ENCODE data around the gene DNAAF5.

Gene DNAAF5

DNA sequence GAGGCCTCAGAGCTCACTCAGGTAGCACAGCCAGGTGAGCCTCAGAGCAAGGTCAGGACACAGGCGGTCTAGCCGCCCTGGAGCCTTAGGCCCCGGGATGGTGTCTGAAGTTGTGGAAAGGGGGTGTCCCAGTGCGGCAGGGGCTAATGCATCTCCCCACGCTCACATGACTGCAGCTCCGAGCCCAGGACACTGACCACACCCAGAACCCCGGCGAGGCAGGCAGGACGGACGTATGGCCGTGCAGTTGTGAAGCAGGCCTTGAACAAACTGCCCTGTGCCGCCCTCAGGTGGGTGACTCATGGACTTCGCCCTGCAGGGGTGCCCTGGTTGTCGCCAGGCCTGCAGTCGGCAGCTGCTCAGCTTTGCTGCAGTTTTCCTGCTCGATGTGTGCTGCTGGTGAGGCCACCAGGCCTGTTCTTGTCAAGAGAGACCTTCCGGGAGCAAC is 5.6 kb downstream of the DNAAF5 start:
- peaks cover 56% of the 10 kb centered on the region for H3K36me3 ChIP-seq (ENCODE audit: insufficient read depth, low read depth, low read length)
- peaks cover 19% of the 10 kb centered on the region for H3K9me3 ChIP-seq (ENCODE audit: insufficient read depth, low read depth, low read length)
- H3K4me1 ChIP-seq (ENCODE audit: insufficient read depth, low read length) = peaks cover 3% of the 10 kb centered on the region; the same call in 1 of the 2 replicates
- H3K27ac ChIP-seq (ENCODE audit: low read length) = no peak overlapping the region
- no peak overlapping the region for H3K4me3 ChIP-seq (ENCODE audit: low read length)
- no peaks in the 10 kb centered on the region for H3K27me3 ChIP-seq (ENCODE audit: insufficient read depth, low read length)
- H3K9ac ChIP-seq (ENCODE audit: low read depth, low read length) = no peak overlapping the region

DNA sequence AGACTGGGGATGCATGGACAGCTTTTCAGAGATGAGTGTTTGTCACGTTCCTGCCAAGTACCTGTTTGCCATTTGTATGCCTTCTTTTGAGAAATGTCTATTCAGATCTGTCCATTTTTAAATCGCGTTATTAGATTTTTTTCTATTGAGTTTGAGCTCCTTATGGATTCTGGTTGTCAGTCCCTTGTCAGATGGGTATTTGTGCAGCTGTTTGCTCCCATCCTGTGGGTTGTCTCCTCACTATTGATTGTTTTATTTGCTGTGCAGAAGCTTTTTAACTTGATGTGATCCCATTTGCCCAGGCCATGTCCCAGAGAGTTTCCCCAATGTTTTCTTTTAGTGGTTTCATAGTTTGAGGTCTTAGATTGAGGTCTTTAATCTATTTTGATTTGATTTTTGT is 6.1 kb downstream of the DNAAF5 start:
- Histone ChIP-seq H3K9ac (ENCODE audit: low read depth, low read length) (no peak overlapping the region), H3K36me3 (ENCODE audit: insufficient read depth, low read depth, low read length) (peaks cover 56% of the 10 kb centered on the region), H3K4me3 (ENCODE audit: low read length) (no peak overlapping the region), H3K4me1 (ENCODE audit: insufficient read depth, low read length) (peaks cover 3% of the 10 kb centered on the region; the same call in 1 of the 2 replicates), H3K9me3 (ENCODE audit: insufficient read depth, low read depth, low read length) (peaks cover 19% of the 10 kb centered on the region), H3K27ac (ENCODE audit: low read length) (no peak overlapping the region), H3K27me3 (ENCODE audit: insufficient read depth, low read length) (no peaks in the 10 kb centered on the region)

DNA sequence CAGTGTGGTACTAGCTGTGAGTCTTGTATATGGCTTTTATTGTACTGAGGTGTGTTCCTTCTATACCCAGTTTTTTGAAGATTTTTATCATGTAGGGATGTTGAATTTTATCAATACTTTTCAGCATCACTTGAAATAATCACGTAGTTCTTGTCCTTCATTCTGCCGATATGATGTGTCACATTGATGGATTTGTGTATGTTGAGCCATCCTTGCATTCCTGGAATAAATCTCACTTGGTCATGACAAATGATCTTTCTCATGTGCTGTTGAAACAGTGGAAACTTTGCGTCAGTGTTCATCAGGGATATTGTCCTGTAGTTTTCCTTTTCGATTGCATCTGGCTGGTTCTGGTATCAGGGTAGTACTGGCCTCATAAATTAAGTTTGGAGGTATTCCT is 7.7 kb downstream of the DNAAF5 start:
- Histone ChIP-seq H3K36me3 (ENCODE audit: insufficient read depth, low read depth, low read length) (peaks cover 55% of the 10 kb centered on the region), H3K4me3 (ENCODE audit: low read length) (no peak overlapping the region; the same call in 1 of the 2 replicates), H3K27ac (ENCODE audit: low read length) (no peak overlapping the region), H3K9ac (ENCODE audit: low read depth, low read length) (no peak overlapping the region), H3K27me3 (ENCODE audit: insufficient read depth, low read length) (no peaks in the 10 kb centered on the region), H3K4me1 (ENCODE audit: insufficient read depth, low read length) (peaks cover 3% of the 10 kb centered on the region; the same call in 1 of the 2 replicates), H3K9me3 (ENCODE audit: insufficient read depth, low read depth, low read length) (peaks cover 19% of the 10 kb centered on the region)

DNA sequence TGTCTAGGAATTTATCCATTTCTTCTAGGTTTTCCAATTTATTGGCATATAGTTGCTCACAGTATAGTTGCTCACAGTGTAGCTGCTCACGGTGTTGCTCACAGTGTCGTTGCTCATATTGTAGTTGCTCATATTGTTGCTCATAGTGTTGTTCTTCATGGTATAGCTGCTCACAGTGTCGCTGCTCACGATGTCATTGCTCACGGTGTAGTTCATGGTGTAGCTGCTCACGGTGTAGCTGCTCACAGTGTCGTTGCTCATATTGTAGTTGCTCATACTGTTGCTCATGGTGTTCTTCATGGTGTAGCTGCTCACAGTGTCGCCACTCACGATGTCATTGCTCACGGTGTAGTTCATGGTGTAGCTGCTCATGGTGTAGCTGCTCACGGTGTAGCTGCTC is 8.3 kb downstream of the DNAAF5 start:
- H3K4me1 ChIP-seq (ENCODE audit: insufficient read depth, low read length) = peaks cover 3% of the 10 kb centered on the region; the same call in 1 of the 2 replicates
- H3K27me3 ChIP-seq (ENCODE audit: insufficient read depth, low read length) = no peaks in the 10 kb centered on the region
- H3K9ac ChIP-seq (ENCODE audit: low read depth, low read length) = no peak overlapping the region
- peaks cover 19% of the 10 kb centered on the region for H3K9me3 ChIP-seq (ENCODE audit: insufficient read depth, low read depth, low read length)
- no peak overlapping the region for H3K4me3 ChIP-seq (ENCODE audit: low read length)
- H3K27ac ChIP-seq (ENCODE audit: low read length) = no peak overlapping the region
- peaks cover 49% of the 10 kb centered on the region for H3K36me3 ChIP-seq (ENCODE audit: insufficient read depth, low read depth, low read length)

DNA sequence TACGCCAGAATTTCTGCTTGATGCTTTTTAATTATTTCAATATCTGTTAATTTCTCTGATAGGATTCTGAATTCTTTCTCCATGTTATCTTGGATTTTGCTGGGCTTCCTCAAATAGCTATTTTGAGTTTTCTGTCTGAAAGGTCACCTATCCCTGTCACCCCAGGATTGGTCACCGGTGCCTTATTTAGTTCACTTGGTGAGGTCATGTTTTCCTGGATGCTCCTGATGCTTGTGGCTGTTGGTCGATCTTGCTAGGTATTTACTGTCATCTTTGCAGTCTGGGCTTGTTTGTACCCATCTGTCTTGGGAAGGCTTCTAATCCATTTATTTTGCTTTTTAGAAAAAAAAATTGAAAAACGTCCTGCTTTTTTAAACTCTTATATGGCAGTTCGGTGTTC is 11.7 kb downstream of the DNAAF5 start:
- H3K4me1 ChIP-seq (ENCODE audit: insufficient read depth, low read length) = no peaks in the 10 kb centered on the region
- H3K27me3 ChIP-seq (ENCODE audit: insufficient read depth, low read length) = no peaks in the 10 kb centered on the region
- no peak overlapping the region for H3K4me3 ChIP-seq (ENCODE audit: low read length)
- H3K36me3 ChIP-seq (ENCODE audit: insufficient read depth, low read depth, low read length) = peaks cover 42% of the 10 kb centered on the region
- peaks cover 19% of the 10 kb centered on the region for H3K9me3 ChIP-seq (ENCODE audit: insufficient read depth, low read depth, low read length)
- no peak overlapping the region for H3K9ac ChIP-seq (ENCODE audit: low read depth, low read length)
- no peak overlapping the region for H3K27ac ChIP-seq (ENCODE audit: low read length)

DNA sequence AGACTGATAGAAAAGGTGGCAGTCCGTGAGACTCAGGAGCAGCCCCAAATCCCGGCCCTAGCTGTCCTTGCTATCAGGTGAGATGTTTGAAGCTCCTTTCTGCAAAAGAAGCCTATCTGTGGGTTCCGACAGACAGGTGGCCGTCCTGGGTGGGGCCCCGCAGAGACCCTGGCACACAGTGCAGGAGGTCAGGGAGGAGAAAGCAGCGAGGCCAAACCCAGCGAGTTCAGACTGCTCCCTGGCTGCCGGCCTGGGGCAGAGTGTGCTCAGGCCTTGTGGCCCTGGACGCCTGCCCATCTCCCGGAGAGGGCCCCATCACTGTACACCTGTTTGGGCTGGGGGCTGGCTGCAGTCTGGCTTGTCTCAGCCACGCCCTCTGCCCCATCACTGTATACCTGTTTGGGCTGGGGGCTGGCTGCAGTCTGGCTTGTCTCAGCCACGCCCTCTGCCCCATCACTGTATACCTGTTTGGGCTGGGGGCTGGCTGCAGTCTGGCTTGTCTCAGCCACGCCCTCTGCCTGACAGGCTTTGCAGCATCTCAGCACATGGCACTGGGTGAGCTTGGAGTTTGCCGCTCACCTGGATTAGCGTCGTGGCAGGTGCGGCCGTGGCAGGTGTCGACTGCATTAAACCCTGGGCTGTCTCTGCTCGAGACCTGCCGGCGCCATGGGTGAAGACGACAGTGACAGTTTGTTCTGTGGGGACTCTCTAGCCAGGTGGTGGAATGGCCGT is 12.4 kb downstream of the DNAAF5 start:
- no peak overlapping the region for H3K9ac ChIP-seq (ENCODE audit: low read depth, low read length)
- no peak overlapping the region for H3K27ac ChIP-seq (ENCODE audit: low read length)
- H3K27me3 ChIP-seq (ENCODE audit: insufficient read depth, low read length) = no peaks in the 10 kb centered on the region
- H3K4me3 ChIP-seq (ENCODE audit: low read length) = no peak overlapping the region
- H3K36me3 ChIP-seq (ENCODE audit: insufficient read depth, low read depth, low read length) = peaks cover 39% of the 10 kb centered on the region
- H3K9me3 ChIP-seq (ENCODE audit: insufficient read depth, low read depth, low read length) = peaks cover 16% of the 10 kb centered on the region
- H3K4me1 ChIP-seq (ENCODE audit: insufficient read depth, low read length) = no peaks in the 10 kb centered on the region

DNA sequence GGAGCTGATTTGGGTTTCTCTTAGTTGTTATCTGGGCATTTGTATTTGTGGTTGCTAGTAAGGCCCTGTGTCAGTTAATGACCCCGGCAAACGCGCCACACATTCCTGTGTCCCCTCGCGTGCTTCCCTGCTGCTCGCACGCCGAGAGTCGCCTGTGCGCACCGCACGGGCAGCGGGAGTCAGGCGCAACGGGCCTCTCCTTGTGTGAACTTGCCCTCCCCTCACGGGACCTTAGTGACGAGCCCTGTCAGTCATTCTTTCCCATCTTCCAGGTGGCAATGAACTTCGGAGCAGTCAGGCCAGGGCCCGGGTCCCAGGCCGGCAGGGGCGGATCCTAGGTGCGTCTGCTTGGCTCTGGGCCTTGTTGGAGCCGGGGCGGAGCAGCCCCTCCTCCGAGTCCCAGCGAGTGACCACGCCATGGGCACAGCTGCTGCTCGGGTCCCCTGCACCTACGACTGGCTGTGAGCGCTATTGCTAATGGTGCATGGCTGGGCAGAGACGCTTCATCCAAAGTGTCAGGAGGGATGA is 13.0 kb downstream of the DNAAF5 start:
- Histone ChIP-seq H3K4me3 (ENCODE audit: low read length) (no peak overlapping the region), H3K27ac (ENCODE audit: low read length) (no peak overlapping the region), H3K9ac (ENCODE audit: low read depth, low read length) (no peak overlapping the region), H3K4me1 (ENCODE audit: insufficient read depth, low read length) (no peaks in the 10 kb centered on the region), H3K36me3 (ENCODE audit: insufficient read depth, low read depth, low read length) (peaks cover 32% of the 10 kb centered on the region), H3K27me3 (ENCODE audit: insufficient read depth, low read length) (no peaks in the 10 kb centered on the region), H3K9me3 (ENCODE audit: insufficient read depth, low read depth, low read length) (peaks cover 10% of the 10 kb centered on the region)

DNA sequence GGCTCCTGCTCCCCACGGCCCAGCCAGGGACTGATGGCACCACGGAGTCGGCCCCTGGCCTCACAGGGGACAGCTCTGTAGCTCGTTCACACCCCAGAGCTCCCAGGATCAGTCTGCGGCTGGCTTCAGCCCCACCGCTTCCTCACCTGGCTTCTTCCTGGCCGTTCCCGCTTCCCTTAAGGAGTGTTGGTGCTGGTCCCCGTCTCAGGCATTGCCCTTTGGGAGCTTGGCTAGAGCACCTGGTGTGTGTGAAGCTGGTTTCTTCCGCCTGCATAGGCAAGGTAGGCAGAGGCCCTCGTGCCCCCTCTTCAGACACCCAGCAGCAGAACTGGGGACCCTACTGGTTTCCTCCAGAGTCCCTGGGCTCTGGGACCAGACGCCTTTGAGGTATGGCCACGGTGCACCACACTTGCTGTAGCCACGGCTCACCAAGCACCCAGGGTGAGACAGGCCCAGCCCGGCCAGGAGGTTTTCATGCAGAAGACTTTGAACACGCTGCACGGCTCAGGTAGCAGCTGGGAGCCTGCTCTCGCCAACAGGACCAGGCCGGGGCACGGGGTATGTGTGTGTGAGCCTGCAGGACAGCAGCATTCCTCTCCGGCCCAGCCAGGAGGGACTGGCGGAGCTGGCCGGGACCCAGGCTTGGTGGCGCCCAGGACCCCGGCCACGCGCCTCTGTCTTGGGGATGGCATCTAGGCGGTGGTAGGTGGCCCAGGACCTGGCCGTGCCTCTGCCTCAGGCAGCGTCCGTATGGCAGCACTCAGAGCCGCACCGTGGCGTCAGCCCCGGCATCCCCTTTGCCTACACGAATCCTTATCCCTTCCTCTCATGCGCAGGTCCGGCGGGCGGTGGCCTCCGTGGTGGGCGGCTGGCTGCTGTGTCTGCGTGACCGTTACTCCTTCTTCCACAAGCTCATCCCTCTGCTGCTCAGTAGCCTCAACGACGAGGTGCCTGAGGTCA is 13.8 kb downstream of the DNAAF5 start:
- no peaks in the 10 kb centered on the region for H3K4me1 ChIP-seq (ENCODE audit: insufficient read depth, low read length)
- no peak overlapping the region for H3K9ac ChIP-seq (ENCODE audit: low read depth, low read length)
- peaks cover 32% of the 10 kb centered on the region for H3K36me3 ChIP-seq (ENCODE audit: insufficient read depth, low read depth, low read length)
- no peak overlapping the region for H3K4me3 ChIP-seq (ENCODE audit: low read length)
- no peaks in the 10 kb centered on the region for H3K27me3 ChIP-seq (ENCODE audit: insufficient read depth, low read length)
- peaks cover 2% of the 10 kb centered on the region; the same call in 1 of the 2 replicates for H3K9me3 ChIP-seq (ENCODE audit: insufficient read depth, low read depth, low read length)
- no peak overlapping the region for H3K27ac ChIP-seq (ENCODE audit: low read length)

DNA sequence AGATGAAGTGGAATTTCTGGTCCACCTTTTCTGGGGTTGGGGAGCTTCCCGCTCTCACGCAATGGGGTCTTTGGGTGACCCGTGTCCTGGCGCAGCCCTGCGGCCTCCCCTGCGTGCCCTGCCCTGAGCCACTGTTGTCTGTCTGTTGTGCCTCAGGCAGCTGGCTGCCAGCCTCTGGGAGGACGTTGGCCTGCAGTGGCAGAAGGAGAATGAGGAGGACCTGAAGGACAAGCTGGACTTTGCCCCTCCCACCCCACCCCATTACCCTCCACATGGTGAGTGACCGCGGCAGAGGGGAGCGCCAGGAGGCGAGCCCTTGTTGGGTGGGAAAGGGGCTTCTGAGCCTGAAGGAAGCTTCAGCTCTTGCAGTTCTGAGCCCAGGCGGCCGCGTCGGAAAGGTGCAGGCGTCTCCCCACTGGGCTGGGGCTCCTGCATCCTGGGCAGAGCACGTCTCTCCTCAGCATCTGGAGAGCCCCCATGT is 14.7 kb downstream of the DNAAF5 start:
- H3K27ac ChIP-seq (ENCODE audit: low read length) = no peak overlapping the region
- H3K9me3 ChIP-seq (ENCODE audit: insufficient read depth, low read depth, low read length) = no peaks in the 10 kb centered on the region
- H3K36me3 ChIP-seq (ENCODE audit: insufficient read depth, low read depth, low read length) = peaks cover 38% of the 10 kb centered on the region
- H3K9ac ChIP-seq (ENCODE audit: low read depth, low read length) = no peak overlapping the region
- no peak overlapping the region for H3K4me3 ChIP-seq (ENCODE audit: low read length)
- H3K4me1 ChIP-seq (ENCODE audit: insufficient read depth, low read length) = no peaks in the 10 kb centered on the region
- no peaks in the 10 kb centered on the region for H3K27me3 ChIP-seq (ENCODE audit: insufficient read depth, low read length)

DNA sequence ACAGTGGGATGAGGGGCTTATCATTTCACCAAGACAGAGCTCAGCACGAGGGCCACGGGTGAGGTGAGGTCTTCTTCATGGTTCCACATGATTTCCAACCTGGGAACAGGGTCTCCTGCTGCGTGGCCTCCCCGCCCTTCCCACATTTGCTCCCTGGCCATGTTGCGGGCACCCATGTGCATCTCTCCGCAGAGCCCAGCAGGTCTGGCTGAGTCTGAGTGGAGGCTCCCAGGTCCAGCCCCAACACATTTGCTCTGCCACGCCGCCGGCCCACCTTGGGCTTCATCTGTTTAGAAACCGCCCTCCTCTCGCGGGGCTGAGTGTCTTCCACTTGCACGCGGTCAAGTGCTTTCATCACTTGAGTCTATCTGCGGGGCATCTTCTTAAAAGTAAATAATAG is 15.4 kb downstream of the DNAAF5 start:
- no peak overlapping the region for H3K9ac ChIP-seq (ENCODE audit: low read depth, low read length)
- H3K4me1 ChIP-seq (ENCODE audit: insufficient read depth, low read length) = no peaks in the 10 kb centered on the region
- peaks cover 40% of the 10 kb centered on the region for H3K36me3 ChIP-seq (ENCODE audit: insufficient read depth, low read depth, low read length)

DNA sequence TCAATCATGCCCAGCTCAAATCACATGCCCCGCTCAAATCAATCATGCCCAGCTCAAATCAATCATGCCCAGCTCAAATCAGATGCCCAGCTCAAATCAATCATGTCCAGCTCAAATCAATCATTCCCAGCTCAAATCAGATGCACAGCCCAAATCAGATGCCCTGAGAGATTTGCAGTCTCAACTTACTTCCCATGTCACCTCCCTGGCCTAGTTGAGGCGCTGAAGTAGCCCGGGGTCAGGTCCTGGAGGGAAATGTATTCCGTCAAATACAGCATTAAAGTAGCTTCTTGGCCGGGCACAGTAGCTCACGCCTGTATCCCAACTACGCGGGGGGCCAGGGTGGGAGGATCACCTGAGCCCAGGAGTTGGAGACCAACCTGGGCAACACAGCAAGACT is 16.3 kb downstream of the DNAAF5 start:
- H3K36me3 ChIP-seq (ENCODE audit: insufficient read depth, low read depth, low read length) = peaks cover 43% of the 10 kb centered on the region
- H3K9ac ChIP-seq (ENCODE audit: low read depth, low read length) = no peak overlapping the region
- no peaks in the 10 kb centered on the region for H3K4me1 ChIP-seq (ENCODE audit: insufficient read depth, low read length)
- H3K27me3 ChIP-seq (ENCODE audit: insufficient read depth, low read length) = no peaks in the 10 kb centered on the region
- no peak overlapping the region for H3K4me3 ChIP-seq (ENCODE audit: low read length)
- H3K9me3 ChIP-seq (ENCODE audit: insufficient read depth, low read depth, low read length) = no peaks in the 10 kb centered on the region
- H3K27ac ChIP-seq (ENCODE audit: low read length) = no peak overlapping the region

More for the DNA sequence above, 15.4 kb downstream of the DNAAF5 start:
- H3K27ac ChIP-seq (ENCODE audit: low read length) = no peak overlapping the region
- no peaks in the 10 kb centered on the region for H3K27me3 ChIP-seq (ENCODE audit: insufficient read depth, low read length)
- no peaks in the 10 kb centered on the region for H3K9me3 ChIP-seq (ENCODE audit: insufficient read depth, low read depth, low read length)
- H3K4me3 ChIP-seq (ENCODE audit: low read length) = no peak overlapping the region
